Peyer's patch (tissue), 4 donors: ENCODE data around the gene SRRM1.

ENCODE experiments used
- POLR2A ChIP-seq, 2 donors: fragments of 450-650 bp; IDR thresholded peaks; one replicate each; pipeline ENCODE4 v1.5.1; 2017; ENCODE audit warnings: antibody characterized with exemption in 2 of 2, mild to moderate bottlenecking in 2 of 2, moderate library complexity in 2 of 2
- TF ChIP-seq, protein P1 (sequence below), 6 experiments: fragments of 450-650 bp in 4 of 6; fragments of 200-600 bp in 2 of 6; sonication (generic) in 1 of 6; IDR thresholded peaks; one replicate each; pipeline ENCODE4 v1.5.1; 2017 to 2019; ENCODE audit warnings: antibody characterized with exemption in 6 of 6, mild to moderate bottlenecking in 3 of 6, moderate library complexity in 1 of 6

DNA sequence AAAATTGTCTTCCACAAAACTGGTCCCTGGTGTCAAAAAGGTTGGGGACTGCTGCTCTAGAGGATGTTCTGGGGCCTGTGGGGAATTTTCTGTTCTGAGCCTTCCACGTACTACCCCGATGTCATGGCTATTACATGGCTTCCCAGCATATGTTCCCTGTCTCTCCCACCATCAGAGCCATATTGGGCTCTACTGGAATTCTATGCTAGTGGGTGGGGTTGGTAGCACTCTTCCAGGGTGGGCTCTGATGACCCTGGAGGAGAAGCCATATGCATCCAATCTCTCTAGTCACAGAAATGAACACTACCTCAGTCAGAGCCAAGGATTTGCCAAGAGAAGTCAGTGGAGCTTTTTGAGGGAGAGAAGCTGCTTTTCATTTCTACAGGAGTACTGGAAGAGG is 47.9 kb downstream of the SRRM1 start:
- TF ChIP-seq POLR2A (IDR thresholded peaks at IDR 0.05): no peak
- TF ChIP-seq, protein P1, sequence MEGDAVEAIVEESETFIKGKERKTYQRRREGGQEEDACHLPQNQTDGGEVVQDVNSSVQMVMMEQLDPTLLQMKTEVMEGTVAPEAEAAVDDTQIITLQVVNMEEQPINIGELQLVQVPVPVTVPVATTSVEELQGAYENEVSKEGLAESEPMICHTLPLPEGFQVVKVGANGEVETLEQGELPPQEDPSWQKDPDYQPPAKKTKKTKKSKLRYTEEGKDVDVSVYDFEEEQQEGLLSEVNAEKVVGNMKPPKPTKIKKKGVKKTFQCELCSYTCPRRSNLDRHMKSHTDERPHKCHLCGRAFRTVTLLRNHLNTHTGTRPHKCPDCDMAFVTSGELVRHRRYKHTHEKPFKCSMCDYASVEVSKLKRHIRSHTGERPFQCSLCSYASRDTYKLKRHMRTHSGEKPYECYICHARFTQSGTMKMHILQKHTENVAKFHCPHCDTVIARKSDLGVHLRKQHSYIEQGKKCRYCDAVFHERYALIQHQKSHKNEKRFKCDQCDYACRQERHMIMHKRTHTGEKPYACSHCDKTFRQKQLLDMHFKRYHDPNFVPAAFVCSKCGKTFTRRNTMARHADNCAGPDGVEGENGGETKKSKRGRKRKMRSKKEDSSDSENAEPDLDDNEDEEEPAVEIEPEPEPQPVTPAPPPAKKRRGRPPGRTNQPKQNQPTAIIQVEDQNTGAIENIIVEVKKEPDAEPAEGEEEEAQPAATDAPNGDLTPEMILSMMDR (IDR thresholded peaks at IDR 0.05): no peak
